Loucy (cell line): ENCODE data around the gene PCID2.

ENCODE experiments used
- CTCF ChIP-seq: fragments of 200-600 bp; sonication (generic); conservative IDR thresholded peaks from 2 replicates; pipeline ENCODE4 v1.5.1; 2014; ENCODE audit warnings: mild to moderate bottlenecking, antibody characterized with exemption, low read length
- EZH2phosphoT487 ChIP-seq: fragments of 200-600 bp; IDR thresholded peaks from 2 replicates; pipeline ENCODE4 v1.6.1; 2018; ENCODE audit warnings: antibody characterized with exemption, mild to moderate bottlenecking, moderate library complexity, borderline replicate concordance

GRCh38 chr13:113171250-113172125 is 37.0 kb downstream of the PCID2 start:
- TF ChIP-seq CTCF (no peak), EZH2phosphoT487 (no peak)
